GM19468 (cell line): Measurements from ENCODE around the gene IL2.

Experiments used
- ATAC-seq: cut with Tn5 transposase; IDR thresholded peaks from one replicate; pipeline ENCODE4 v1.9.1; 2021; ENCODE audit warnings: mild to moderate bottlenecking, moderate library complexity, moderate number of reproducible peaks; ENCODE audit not compliant: unreplicated experiment; ENCODE audit errors: extremely low read depth

The IL2 gene

DNA sequence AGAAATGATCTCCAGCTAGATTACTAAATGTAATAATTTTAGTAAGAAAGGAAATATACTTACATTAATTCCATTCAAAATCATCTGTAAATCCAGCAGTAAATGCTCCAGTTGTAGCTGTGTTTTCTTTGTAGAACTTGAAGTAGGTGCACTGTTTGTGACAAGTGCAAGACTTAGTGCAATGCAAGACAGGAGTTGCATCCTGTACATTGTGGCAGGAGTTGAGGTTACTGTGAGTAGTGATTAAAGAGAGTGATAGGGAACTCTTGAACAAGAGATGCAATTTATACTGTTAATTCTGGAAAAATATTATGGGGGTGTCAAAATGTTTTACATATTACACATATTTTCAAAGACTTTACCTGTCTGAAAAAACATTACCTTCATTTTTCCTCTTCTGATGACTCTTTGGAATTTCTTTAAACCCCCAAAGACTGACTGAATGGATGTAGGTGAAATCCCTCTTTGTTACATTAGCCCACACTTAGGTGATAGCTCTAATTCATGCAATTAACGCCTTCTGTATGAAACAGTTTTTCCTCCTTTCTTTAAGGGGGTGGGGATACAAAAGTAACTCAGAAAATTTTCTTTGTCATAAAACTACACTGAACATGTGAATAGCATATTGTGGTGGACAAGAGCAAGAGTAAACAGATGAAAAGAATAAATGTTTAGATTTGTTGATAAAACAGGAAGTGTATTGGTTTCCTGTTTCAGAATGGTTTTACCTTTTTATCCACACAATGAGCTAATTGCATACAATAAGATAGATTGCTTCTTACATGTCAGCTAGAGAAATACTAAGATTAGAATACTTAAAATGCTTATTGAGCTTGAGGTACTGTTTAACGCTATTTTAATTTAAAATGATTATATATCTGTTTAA, at the start of gene IL2:
Gene IL2, minus strand, starts transcription at position 495 of the 886 bp plus-strand sequence. Its CDS starts 285 bp downstream, at position 210.
- no peak for ATAC-seq

DNA sequence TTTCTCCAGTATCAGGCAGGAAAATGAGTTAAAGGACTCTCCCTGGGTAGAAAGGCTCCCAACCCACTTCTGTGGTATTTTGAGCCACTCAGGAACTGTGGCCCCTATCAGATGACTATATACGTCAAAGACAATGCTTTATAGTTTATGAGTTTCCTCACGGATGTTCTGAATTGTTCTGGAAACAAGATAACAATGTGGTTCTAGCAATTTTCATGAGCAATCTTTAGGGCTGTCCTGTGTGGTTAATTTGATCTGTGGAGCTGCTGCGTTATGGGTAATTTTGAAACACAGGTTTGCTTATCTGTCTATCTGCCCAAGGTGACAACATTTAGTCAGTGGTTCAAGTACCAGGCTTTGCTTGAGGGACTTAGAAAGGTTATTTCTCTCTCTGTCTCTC, 46.7 kb upstream of the IL2 start:
- no peak for ATAC-seq

DNA sequence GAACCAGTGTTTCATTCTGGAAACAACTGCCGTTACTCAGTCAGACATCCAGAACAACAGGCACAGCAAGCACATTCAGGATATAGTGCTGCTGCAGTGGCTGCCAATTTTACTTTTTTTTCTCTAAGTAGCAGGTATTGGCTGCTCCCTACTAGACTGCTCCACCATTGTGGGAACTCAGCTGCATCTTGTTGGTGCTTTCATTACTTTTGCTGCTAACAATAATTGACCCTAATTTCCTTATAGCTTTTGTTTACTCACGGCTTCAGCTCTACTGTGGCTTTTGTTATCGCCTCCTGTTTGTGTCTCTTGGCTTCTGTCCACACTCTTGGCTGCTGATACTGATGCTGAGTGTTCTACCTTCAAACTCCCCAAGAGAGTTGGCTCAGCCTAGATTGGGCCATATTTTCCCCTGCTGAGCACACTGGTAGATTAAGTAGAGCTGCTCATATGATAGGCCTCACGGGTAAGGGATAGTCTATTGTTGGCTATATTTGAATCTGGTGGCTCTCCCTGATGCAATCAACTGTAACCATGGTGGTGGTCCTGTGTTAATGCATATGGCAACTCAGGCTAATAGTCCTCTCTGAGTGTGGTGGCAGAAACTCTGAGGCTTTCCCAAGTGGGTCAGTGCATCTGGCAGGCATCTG, 44.5 kb upstream of the IL2 start:
- ATAC-seq, result no peak

DNA sequence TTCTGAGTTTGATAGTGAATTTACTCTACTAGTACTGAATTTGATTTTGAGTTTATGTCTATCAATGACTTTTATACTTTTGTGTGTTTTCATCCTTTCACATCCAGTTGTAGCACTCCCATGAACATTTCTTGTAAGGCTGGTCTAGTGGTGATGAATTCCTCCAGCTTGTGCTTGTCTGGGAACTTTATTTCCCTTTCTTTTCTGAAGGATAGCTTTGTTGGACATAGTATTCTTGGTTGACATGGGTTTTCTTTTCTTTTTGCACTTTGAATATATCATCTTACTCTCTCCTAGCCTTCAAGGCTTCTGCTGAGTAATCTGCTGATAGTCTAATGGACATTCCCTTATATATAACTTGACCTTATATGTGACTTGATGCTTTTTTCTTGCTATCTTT, 32.5 kb upstream of the IL2 start:
- no peak for ATAC-seq

DNA sequence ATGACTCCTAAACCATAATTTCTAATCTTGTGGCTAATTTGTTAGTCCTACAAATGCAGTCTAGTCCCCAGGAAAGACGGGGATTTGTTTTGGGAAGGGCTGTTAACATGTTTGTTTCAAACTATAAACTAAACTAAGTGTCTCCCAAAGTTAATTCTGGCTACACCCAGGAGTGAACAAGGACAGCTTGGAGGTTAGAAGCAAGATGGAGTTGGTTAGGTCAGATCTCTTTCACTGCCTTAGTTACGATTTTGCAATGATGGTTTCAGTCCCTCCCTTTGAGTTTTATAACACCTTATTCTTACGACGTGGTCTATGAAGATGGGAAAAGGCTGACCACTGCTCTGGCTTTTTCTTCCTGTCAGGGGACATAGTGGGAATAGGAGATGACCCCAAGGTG, 27.0 kb upstream of the IL2 start:
- ATAC-seq, result no peak

DNA sequence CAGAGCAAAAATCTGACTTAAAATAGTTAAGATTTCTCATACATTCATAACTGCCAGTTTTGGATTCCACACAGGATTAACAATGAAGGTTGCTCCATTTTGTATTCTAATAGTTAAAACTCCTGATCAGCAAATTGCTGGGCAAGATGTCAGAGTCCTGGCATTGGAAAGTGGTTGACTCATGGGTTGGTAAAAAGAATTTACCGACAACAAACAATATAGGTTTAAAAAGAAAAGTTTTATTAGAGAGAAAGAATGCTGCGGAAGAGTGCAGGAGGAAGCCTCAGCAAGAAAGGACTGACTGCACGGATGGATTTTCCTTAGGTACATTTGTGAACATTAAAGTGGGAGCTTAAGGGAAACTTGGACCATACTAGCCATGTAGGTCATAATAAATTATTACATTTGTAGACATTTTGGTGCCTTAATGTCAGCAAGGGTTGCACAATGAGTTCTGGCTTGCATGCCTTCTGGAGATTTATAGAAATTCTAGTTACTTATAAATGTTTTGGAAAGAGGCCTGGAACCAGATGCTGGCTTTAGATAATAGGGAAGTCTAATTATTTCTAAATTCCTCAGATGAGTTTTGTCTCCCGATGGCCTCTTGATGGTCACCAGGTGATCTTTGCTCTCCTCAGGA, 25.4 kb upstream of the IL2 start:
- no peak for ATAC-seq

DNA sequence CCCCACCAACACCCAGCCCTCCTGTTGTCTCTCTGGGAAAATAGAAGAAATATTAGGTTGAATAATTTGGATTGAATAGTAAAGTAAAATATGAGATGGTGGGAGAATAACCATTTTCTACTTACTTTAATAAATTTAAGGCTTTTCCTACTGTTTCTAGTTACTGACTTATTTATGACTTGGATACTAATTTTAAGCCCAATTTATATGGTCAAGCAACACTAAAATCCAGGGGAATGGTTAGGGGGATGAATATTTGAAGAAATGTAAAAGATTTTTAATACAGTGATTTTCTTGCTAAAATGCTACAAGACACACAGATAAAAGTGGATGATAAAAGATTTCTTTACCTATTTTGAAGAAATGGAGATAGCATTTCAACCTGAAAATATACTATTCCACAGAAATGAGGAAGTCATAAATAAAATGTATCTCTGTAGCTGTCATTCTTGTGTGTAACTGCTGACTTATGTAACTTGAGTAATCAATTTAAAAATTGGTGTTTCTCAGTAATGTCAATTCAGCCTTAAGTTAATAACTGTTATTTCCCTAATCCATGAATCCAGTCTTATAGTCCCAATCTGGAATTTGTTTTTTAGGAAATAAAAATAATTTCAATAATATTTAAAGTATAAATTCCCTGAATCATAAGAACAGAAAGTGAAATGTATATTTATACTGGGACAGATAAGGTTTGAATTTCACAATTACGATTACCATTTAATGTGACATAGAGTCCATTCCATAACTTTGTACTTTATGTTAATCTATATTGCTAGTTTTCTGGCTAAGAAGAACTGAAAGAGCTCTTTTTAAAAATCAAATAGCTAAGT, 24.3 kb upstream of the IL2 start:
- no peak for ATAC-seq

DNA sequence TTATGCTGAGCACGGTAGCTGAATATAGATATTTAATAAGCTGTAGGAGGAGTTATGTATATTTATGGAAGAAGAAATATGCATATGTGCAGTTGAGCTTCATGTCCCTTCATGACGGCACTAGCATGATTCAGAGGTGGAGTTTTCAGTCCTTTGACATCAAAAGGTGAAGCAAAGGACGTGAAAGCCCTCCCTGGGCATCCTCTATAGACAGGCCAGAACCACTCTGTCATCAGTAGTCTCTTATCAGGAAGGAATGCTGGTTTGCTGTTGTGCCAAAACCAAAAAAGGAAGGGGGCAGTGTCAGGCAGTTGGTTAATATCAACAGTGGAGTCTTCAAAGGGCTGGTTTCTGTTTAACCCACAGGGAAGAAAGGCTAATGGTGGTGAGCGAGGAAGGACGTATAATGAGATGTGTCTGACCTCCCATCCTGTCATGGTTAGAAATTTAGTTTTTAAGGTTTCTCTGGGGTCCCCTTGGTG, 23.5 kb upstream of the IL2 start:
- ATAC-seq, result no peak

DNA sequence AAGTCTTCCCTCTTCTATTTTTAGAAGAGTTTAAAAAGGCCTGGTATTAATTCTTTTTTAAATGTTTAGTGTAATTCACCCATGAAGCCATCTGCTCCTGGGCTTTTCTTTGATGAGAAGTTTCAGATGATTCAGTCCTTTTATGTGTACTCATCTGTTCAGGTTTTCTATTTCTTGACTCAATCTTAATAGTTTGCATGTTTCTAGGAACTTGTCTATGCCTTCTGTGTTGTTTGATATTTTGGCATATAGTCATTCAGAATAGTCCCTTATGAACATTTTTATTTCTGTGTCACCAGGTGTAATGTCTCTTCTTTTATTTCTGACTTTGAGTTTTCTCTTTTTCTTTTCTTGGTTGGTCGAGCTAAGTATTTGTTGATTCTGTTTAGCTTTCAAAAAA, 20.2 kb upstream of the IL2 start:
- ATAC-seq, result no peak

DNA sequence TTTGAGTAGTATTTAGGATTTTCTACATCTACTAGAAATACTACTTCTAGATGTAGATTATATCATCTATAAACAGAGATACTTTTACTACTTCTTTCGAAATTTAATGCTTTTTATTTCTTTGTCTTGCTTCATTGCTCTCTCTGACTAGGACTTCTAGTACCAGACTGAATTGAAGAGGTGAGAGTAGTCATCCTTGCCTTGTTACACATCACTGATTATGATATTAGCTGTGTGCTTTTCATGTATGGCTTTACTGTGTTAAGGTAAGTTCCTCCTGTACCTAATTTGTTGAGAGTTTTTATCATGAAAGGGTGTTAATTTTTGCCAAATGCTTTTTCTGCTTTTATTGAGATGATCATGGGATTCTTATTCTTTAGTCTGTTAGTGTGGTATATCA, 19.6 kb upstream of the IL2 start:
- no peak for ATAC-seq

DNA sequence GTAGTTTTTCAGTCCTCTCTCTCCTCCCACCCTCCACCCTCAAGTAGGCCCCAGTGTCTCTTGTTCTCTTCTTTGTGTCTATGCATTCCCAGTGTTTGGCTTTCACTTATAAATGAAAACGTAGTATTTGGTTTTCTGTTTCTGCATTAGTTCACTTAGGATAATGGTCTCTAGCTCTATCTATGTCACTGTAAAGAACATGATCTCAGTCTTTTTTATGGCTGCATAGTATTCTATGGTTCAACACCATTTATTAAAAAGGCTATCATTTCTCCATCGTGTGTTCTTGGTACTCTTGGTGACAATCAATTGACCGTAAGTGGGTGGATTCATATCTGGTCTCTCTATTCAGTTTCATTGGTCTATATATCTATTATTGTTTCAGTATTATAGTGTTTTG, 18.7 kb upstream of the IL2 start:
- no peak for ATAC-seq

DNA sequence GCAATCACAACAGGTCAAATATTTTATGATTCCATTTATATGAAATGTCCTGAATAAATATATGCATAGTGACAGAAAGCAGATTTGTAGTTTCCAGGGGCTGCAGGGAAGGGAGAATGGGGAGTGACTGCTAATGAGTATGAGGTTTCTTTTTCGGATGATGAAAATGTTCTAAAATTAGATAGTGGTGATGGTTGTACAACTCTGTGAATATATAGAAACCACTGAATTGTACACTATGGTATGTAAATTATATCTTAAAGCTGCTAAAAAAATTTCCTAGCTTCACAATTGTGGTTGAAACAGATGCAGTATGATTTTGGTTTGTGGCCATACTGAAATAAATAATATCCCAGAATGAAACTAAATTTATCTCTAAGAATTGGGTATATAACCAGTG, 12.9 kb upstream of the IL2 start:
- no peak for ATAC-seq

DNA sequence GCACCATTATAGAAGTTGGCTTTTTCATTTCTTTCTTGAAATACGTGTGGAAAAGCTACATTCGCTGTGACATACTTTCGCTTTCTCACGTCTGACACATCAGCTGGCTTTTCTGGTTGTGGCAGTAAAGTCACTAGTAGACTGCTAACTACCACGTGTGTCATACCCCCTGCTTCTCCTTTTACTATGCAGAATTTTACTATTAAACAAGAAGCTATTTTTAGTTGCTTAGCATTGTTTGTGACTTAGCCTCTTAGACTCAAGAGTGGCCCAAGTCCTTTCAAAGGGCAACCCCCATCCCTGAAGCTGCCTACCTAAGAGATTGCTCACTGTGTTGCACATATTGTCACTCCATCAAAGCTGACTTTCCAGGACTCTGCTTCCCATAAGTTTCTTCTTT, 2.1 kb upstream of the IL2 start:
- ATAC-seq, result no peak

DNA sequence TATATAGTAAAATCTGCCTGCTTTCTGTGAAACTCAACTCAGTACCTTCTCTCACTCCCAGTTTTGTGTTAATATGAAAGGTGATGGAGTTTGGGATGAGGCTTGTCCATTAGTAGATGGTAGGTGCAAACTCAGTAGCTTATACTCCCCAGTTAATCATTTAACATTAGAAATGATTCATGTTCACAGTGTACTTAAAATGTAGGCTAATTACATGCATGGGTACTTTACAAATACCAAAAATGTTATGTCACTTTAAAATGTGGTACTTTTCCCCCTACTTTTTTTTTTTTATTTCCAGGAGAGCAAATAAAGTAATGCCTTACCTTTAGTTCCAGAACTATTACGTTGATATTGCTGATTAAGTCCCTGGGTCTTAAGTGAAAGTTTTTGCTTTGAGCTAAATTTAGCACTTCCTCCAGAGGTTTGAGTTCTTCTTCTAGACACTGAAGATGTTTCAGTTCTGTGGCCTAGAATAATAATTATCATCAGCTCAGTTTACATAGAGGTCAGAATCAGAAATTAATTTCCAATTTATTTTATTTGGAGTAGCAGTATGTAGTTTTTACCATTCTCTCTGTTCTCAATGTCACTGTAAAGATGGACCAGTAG, 3.0 kb downstream of the IL2 start:
- ATAC-seq, result no peak

DNA sequence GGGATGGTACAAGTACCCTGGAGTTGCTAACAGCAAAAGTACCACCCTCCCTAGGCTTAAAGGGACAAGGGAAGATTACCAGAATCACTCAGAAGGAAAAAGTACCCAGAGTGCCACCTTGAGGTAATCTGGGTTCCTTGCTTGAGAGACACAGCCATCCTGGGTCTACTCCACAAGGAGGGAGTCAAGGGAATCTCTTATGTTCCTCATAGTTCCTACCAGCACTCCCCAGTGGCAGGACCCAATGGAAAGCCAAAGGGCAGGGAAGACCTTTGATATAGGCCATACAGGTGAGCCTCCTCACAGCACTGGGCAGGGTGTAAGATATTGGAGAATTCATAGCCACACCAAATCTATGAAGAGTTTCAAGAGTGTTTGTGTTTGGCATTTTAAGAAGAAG, 5.7 kb downstream of the IL2 start:
- no peak for ATAC-seq

DNA sequence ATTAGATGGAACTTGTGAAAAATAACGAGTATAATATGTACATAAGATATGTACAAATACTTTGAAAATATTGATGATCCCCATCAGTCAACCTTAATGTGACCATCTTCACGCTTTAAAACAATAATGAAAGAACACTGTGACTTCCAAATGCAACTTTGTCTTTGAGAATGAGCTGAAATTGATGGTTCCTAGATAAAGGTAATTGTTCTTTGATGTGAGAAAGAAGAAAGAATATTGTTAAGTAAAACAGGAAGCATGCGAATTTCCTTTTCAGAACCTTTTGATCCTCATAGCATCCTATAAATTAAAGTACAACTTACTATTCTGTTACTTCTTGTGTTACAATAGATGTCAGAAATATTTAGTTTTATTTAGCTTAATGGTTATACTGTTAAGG, 22.2 kb downstream of the IL2 start:
- no peak for ATAC-seq

DNA sequence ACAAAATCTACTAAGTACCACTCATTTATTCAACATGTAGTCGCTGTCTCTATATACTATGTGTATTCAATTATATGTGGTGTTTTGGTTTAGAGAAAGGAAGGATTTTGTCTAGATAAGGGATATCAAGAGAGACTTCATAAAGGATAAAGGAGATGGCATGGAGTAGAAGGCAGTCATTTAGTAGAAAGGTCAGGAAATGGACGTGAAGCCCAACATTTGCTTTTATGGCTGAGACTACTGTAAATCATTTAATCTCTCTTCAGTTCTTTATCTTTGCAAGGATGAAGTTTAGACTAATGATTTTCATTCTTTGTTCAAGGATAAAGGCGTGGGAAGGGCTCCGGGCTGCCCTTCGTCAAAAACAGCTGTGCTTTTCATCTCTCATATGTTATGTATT, 25.2 kb downstream of the IL2 start:
- ATAC-seq, result no peak

DNA sequence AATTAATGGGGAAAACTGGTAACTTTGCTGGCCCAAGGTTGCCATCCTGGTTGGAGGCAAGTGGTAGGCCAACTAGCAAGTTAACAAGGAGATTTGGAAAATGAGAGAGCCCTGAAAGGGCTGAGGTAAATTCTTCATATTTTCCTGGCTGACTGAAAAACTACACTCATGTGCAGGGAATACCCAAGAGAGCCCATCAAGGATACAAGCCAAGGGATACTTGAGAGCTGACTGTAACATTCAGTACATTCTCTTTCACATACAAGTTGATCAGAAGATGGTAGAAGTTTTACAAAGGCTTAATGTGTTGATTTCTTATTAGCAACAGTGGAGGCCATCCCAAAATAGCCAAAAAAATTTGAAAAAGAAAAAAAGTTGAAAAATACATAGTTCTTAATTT, 33.3 kb downstream of the IL2 start:
- no peak for ATAC-seq

DNA sequence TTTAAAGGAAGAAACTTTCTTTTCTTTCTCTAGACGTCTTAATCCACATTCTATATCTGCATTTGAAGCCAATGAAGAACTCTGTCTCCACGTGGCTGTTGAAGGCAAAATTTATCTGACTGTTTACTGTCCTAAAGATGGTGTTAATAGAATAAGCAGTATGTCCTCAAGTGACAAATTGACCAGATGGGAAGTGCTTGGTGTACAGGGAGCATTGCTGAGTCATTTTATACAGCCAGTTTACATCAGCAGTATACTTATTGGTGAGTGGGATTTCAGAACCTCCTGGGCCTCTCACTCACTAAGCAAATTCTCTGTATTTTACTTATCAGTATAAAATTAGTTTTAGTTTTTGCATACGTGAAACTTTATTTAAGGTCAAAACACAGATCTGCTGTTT, 44.0 kb downstream of the IL2 start:
- ATAC-seq, result no peak

DNA sequence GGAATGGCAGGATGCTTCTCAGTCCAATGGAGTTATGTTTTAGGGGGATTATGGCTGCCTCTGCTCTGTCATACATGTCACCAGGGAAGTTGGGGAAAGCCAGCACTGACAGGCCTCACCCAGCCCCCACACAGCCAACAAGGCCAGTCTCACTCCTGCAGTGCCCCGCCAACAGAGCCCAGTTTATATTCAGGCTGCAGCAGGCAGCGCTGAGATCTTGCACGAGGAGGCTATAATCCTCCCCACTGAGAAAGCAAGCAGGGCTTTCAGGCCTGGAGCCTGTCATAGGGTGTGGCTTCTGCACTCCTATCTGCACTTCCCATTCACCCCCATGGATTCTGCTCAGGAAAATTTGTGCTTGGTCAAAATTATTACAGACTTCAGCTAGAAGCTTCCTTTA, 52.7 kb downstream of the IL2 start:
- no peak for ATAC-seq
